Endodermal cell (in vitro differentiated cells): ENCODE measurements around the gene ADAMTS17. TPM values are rescaled to one million over a fixed set of nuclear protein-coding genes. Genes with fewer than 3 reads are reported as not detected.

ENCODE experiments used
- DNase-seq: peaks from one replicate; pipeline ENCODE4 v3.0.0-alpha.2; 2017
- H3K27ac ChIP-seq: 2 replicates; pipeline ENCODE4 v1.5.1; 2013; ENCODE audit warnings: mild to moderate bottlenecking, low read depth, low read length, moderate library complexity
- H3K27me3 ChIP-seq: 2 replicates; pipeline ENCODE4 v1.6.1; 2013; ENCODE audit warnings: mild to moderate bottlenecking, low read length, moderate library complexity; ENCODE audit not compliant: insufficient read depth, control insufficient read depth, poor library complexity, severe bottlenecking
- H3K36me3 ChIP-seq: 2 replicates; pipeline ENCODE4 v1.7.0; 2013; ENCODE audit warnings: mild to moderate bottlenecking, low read length, moderate library complexity; ENCODE audit not compliant: control insufficient read depth, insufficient read depth
- H3K4me1 ChIP-seq: one replicate; pipeline ENCODE4 v1.7.0; 2013; ENCODE audit warnings: low read length; ENCODE audit not compliant: control insufficient read depth, insufficient read depth
- H3K4me3 ChIP-seq: 2 replicates; pipeline ENCODE4 v1.5.1; 2013; ENCODE audit warnings: mild to moderate bottlenecking, low read length, moderate library complexity
- H3K9ac ChIP-seq: 2 replicates; pipeline ENCODE4 v1.6.1; 2013; ENCODE audit warnings: mild to moderate bottlenecking, low read length, moderate library complexity; ENCODE audit not compliant: poor library complexity, severe bottlenecking; ENCODE audit errors: extremely low read depth
- H3K9me3 ChIP-seq: 2 replicates; pipeline ENCODE4 v1.6.1; 2013; ENCODE audit warnings: mild to moderate bottlenecking, low read length, moderate library complexity; ENCODE audit not compliant: control insufficient read depth
- H3K27ac Mint-ChIP-seq: 2 replicates; pipeline ENCODE4 v1.8.0; 2020; ENCODE audit warnings: mixed read lengths
- H3K27me3 Mint-ChIP-seq: 2 replicates; pipeline ENCODE4 v1.8.0; 2021; ENCODE audit warnings: mild to moderate bottlenecking, mixed read lengths; ENCODE audit not compliant: insufficient read depth
- H3K36me3 Mint-ChIP-seq: 2 replicates; pipeline ENCODE4 v1.8.0; 2020; ENCODE audit warnings: low read depth, mixed read lengths
- H3K4me1 Mint-ChIP-seq: 2 replicates; pipeline ENCODE4 v1.8.0; 2020; ENCODE audit warnings: mixed read lengths
- H3K4me3 Mint-ChIP-seq: 2 replicates; pipeline ENCODE4 v1.8.0; 2020; ENCODE audit warnings: mild to moderate bottlenecking, moderate library complexity, mixed read lengths
- H3K9me3 Mint-ChIP-seq: 2 replicates; pipeline ENCODE4 v1.8.0; 2020; ENCODE audit warnings: mild to moderate bottlenecking, mixed read lengths
- CTCF ChIP-seq: fragments of 200-600 bp; sonication (generic); conservative IDR thresholded peaks from 2 replicates; pipeline ENCODE4 v1.5.0; 2021; ENCODE audit warnings: antibody characterized with exemption, mild to moderate bottlenecking
- WGBS, 2 experiments: methylation state at CpG; one replicate each; pipeline versions ENCODE4 v1.1.5 to v1.1.7; 2013; ENCODE audit warnings: missing lambda C conversion rate in 2 of 2, mixed read lengths in 1 of 2; ENCODE audit not compliant: insufficient coverage in 1 of 2, insufficient read length in 1 of 2; 5-methylcytosine and 5-hydroxymethylcytosine counted together
- total RNA-seq, 2 donors: library from RNA; stranded (reverse); fragmentation: NEBNext Ultra II Directional in 1 of 2; extraction: Animal tissue kit (Norgen Biotek cat#: 25700) in 1 of 2; gene quantifications; 2 replicates in 1 of 2; 3 replicates in 1 of 2; pipeline ENCODE4 v1.2.1, GENCODE V29; 2021

Gene ADAMTS17
- total RNA-seq, 2 donors from 2014 or later = 0.82 to 2.3 TPM

DNA sequence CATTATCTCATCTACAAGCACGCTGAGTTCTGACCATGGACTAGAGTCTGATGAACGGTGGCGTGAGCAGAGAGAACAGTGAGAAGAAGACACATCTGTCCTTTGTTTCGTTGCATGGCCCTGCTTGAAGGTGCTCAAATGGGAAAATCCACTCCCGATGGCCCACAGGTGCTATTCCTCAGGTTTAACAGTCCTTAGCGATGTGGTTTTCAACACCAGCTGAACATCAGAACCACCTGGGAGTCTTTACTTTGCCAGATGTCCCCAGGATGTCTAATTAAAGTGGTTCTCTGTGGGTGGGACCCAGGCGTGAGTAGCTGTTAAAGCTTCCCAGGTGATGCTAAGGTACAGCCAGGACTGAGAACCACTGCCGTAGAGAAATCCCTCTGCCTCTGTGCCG is 13.0 kb downstream of the ADAMTS17 start:
- Mint-ChIP-seq H3K36me3 (no peaks in the 10 kb centered on the region), H3K4me1 (peaks cover 8% of the 10 kb centered on the region), H3K27ac (no peak overlapping the region), H3K27me3 (peaks cover 15% of the 10 kb centered on the region), H3K9me3 (no peaks in the 10 kb centered on the region), H3K4me3 (no peak overlapping the region)
- no peak overlapping the region for H3K9ac ChIP-seq
- H3K27ac ChIP-seq = no peak overlapping the region
- H3K4me1 ChIP-seq = no peaks in the 10 kb centered on the region
- peak; percentile 46 for DNase-seq
- TF ChIP-seq CTCF = no peak
- WGBS, 2 experiments = 93 to 94% methylated on average over 9 of the region's 9 CpGs
- no peaks in the 10 kb centered on the region for H3K27me3 ChIP-seq
- H3K4me3 ChIP-seq = no peak overlapping the region
- no peaks in the 10 kb centered on the region for H3K9me3 ChIP-seq
- H3K36me3 ChIP-seq = no peaks in the 10 kb centered on the region

GRCh38 chr15:100318880-100319279 is 22.9 kb downstream of the ADAMTS17 start:
- no peaks in the 10 kb centered on the region for H3K27me3 Mint-ChIP-seq
- no peaks in the 10 kb centered on the region for H3K9me3 ChIP-seq
- no peak overlapping the region for H3K9ac ChIP-seq
- TF ChIP-seq CTCF = no peak
- no peaks in the 10 kb centered on the region for H3K36me3 Mint-ChIP-seq
- H3K4me1 Mint-ChIP-seq = no peaks in the 10 kb centered on the region
- no peak overlapping the region for H3K4me3 ChIP-seq
- H3K4me1 ChIP-seq = no peaks in the 10 kb centered on the region
- no peak overlapping the region for H3K27ac Mint-ChIP-seq
- H3K36me3 ChIP-seq = no peaks in the 10 kb centered on the region
- 82 to 86% methylated on average over 2 to 4 of the region's 4 CpGs for WGBS, 2 experiments
- no peak overlapping the region for H3K27ac ChIP-seq
- H3K27me3 ChIP-seq = no peaks in the 10 kb centered on the region
- peaks cover 8% of the 10 kb centered on the region for H3K9me3 Mint-ChIP-seq
- DNase-seq = peak; percentile 14
- H3K4me3 Mint-ChIP-seq = no peak overlapping the region

DNA sequence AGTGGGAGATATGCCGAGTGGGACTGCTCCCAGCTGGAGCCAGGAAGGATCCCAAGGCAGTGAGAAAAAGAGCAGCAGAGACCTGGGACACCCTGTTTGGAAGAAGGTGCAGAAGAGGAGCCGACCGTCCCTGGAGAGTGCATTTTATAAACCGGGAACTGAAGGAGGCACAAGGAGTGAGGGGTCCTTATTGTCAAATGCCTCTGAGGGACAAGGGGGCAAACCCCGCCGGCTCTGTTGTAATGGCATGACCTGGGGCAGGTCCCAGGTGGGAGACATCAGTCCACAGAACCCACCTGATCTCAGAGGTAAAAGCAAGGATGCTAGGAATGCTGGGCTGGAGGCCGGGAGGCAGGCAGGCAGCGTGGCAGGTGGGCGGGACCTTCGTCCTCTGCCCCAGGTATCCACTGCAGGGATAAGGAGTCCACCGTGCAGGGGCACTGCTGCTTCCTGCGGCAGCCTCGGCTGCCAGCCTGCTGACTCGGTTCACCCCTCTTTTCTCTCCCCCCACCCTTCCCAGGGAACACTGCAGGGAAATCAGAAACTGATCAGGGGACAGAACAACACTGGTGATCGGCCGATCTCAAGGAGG is 26.9 kb downstream of the ADAMTS17 start:
- Mint-ChIP-seq H3K27me3 (no peaks in the 10 kb centered on the region), H3K4me1 (no peaks in the 10 kb centered on the region), H3K9me3 (peaks cover 11% of the 10 kb centered on the region), H3K27ac (no peak overlapping the region), H3K4me3 (no peak overlapping the region), H3K36me3 (peaks cover 2% of the 10 kb centered on the region)
- no peak overlapping the region for H3K27ac ChIP-seq
- H3K27me3 ChIP-seq = no peaks in the 10 kb centered on the region
- no peaks in the 10 kb centered on the region for H3K36me3 ChIP-seq
- H3K9ac ChIP-seq = no peak overlapping the region
- 82 to 86% methylated on average over 13 to 16 of the region's 16 CpGs for WGBS, 2 experiments
- no peak overlapping the region for H3K4me3 ChIP-seq
- H3K9me3 ChIP-seq = no peaks in the 10 kb centered on the region
- no peaks in the 10 kb centered on the region for H3K4me1 ChIP-seq
- peak; percentile 44 for DNase-seq
- TF ChIP-seq CTCF = no peak
